Epithelial cell of proximal tubule (primary cell): ENCODE results near the gene TP53AIP1. TPM values are rescaled to one million over a fixed set of nuclear protein-coding genes. Genes with fewer than 3 reads are reported as not detected.

Experiments
- DNase-seq: peaks from one replicate; pipeline ENCODE4 v3.0.0-alpha.2; 2011; ENCODE audit warnings: low read depth
- H3K4me3 ChIP-seq: 2 replicates; pipeline ENCODE4 v1.5.1; 2011; ENCODE audit warnings: low read depth, mild to moderate bottlenecking, low read length
- total RNA-seq: library from RNA; depleted of rRNA; stranded (reverse); fragments of >200 nt; gene quantifications from 2 replicates; pipeline ENCODE4 v1.2.3, GENCODE V29; 2015
- TF ChIP-seq, protein P1 (sequence below): conservative IDR thresholded peaks from 2 replicates; pipeline ENCODE4 v1.5.1; 2012; ENCODE audit warnings: low read depth, mild to moderate bottlenecking, low read length

Gene TP53AIP1
- total RNA-seq, 1 donor from 2014 or later, result not detected

DNA sequence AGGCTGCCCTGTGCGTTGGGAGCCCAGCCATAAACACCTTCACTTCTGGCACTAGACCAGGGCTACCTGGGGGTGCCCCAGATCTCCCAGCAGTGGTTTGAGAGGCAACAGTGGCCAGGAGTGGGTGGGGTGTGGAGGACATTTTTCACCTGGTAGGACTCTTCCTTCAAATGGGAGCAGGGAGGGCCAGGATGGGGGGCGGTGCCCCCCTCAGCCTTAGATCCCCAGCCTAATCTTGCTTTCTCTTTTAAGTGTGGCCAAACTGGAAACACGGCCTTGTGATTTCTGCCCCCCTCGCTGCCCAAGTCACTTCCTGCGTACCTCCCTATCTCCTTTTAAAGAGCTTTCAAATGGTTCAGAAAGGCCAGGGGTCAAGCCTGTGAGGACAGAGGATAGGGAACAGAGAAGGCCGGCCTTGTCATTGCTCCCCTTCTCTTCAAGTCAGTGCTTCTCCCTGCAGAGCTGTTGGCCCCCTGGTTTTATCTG is 50.7 kb downstream of the TP53AIP1 start:
- no peak overlapping the region for H3K4me3 ChIP-seq
- no peak for DNase-seq
- TF ChIP-seq, protein P1, sequence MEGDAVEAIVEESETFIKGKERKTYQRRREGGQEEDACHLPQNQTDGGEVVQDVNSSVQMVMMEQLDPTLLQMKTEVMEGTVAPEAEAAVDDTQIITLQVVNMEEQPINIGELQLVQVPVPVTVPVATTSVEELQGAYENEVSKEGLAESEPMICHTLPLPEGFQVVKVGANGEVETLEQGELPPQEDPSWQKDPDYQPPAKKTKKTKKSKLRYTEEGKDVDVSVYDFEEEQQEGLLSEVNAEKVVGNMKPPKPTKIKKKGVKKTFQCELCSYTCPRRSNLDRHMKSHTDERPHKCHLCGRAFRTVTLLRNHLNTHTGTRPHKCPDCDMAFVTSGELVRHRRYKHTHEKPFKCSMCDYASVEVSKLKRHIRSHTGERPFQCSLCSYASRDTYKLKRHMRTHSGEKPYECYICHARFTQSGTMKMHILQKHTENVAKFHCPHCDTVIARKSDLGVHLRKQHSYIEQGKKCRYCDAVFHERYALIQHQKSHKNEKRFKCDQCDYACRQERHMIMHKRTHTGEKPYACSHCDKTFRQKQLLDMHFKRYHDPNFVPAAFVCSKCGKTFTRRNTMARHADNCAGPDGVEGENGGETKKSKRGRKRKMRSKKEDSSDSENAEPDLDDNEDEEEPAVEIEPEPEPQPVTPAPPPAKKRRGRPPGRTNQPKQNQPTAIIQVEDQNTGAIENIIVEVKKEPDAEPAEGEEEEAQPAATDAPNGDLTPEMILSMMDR, result no peak

- no peak for DNase-seq
- peak within 1 kb of the TSS; percentile 45 for H3K4me3 ChIP-seq
- TF ChIP-seq, protein P1, result peak; percentile 6
Observed at GRCh38 chr11:128890543-128891368, 51.9 kb downstream of the TP53AIP1 start, which contains the start of gene KCNJ5. TSS of gene KCNJ5 (plus strand) at chr11:128891356. CDS start at chr11:128911274, 19,918 bp downstream.

DNA sequence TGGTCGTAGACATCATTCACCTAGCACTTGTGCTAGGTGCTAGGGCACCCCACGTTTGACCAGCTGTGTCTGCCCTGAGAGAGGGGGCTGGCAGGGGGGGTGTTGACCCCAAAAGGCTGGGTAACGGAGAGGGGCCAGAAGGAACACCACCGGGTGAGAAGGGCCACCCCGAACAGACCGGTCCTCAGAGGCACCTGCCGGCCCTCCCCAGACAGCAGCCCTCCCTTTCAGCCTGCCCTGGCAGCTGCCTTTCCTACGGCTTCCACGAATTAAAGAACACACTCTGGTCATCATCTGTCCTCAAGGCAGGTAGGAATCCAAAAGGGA is 52.5 kb downstream of the TP53AIP1 start:
- no peak for DNase-seq
- H3K4me3 ChIP-seq, result peak overlapping the region; percentile 45

DNA sequence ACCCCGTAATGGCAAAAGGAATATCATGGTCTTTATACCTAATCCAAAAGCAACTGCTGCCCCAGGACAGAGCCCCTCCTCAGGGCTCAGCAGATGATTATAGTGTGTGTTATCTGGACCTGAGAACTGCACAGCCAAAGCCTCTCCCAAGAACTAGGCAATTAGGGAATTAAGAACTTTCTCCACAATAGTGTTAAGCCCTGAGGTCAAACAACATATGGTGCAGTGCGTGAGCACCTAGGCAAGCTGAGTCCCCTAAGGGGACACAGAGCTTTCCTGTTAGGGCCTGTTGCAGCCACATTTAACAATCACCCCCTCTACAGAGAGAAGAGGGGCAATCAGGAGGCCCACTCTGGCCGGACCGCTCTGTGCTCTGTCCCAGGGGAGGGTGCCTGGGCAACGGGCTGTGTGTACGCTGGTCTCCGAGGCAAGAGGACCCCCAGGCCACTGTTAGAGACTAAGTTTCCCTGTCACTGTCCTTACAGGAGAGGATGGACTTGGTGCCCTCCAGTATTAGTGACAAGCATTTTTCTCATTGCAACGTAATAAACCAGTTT is 52.9 kb downstream of the TP53AIP1 start:
- TF ChIP-seq, protein P1, result no peak
- H3K4me3 ChIP-seq, result no peak overlapping the region
- DNase-seq, result no peak

More for the DNA sequence above, 52.5 kb downstream of the TP53AIP1 start:
- TF ChIP-seq, protein P1, result no peak

- TF ChIP-seq, protein P1, result no peak
- DNase-seq, result no peak
- no peak overlapping the region for H3K4me3 ChIP-seq
Observed at GRCh38 chr11:128888034-128888985, 54.4 kb downstream of the TP53AIP1 start.

- TF ChIP-seq, protein P1, result peak; percentile 45
- H3K4me3 ChIP-seq, result no peak overlapping the region
- no peak for DNase-seq
Observed at GRCh38 chr11:128886406-128887124, 56.1 kb downstream of the TP53AIP1 start.
